Activated CD8-positive, alpha-beta T cell treated with anti-CD3 and anti-CD28 coated beads for 36 hours (primary cell): ENCODE data around the gene NRXN3. TPM values are rescaled to one million over a fixed set of nuclear protein-coding genes. Genes with fewer than 3 reads are reported as not detected.

ENCODE experiments used
- ATAC-seq: fragments of 200-7000 bp; cut with Tn5 transposase; one replicate; pipeline ENCODE4 v1.10.0; 2021; ENCODE audit warnings: mild to moderate bottlenecking, moderate library complexity
- CTCF ChIA-PET: fragments of 350-600 bp; sonication (Branson Sonifier 250); formaldehyde crosslinking; loops from one replicate; lab custom pipeline; 2021; ENCODE audit warnings: antibody characterized with exemption; lab: Charles Lee
- POLR2A ChIA-PET: fragments of 350-600 bp; sonication (Branson Sonifier 250); formaldehyde crosslinking; loops from one replicate; lab custom pipeline; 2021; ENCODE audit warnings: antibody characterized with exemption; lab: Charles Lee
- DNase-seq: peaks from one replicate; pipeline ENCODE4 v3.0.0-alpha.2; 2020
- H3K27ac Mint-ChIP-seq: one replicate; pipeline ENCODE4 v1.8.0; 2021; ENCODE audit warnings: mild to moderate bottlenecking, mixed read lengths
- H3K27me3 Mint-ChIP-seq: one replicate; pipeline ENCODE4 v1.8.0; 2021; ENCODE audit warnings: mixed read lengths
- H3K36me3 Mint-ChIP-seq: one replicate; pipeline ENCODE4 v1.8.0; 2021; ENCODE audit warnings: low read depth, mixed read lengths
- H3K4me1 Mint-ChIP-seq: one replicate; pipeline ENCODE4 v1.8.0; 2021; ENCODE audit warnings: low read depth, mixed read lengths
- H3K4me3 Mint-ChIP-seq: one replicate; pipeline ENCODE4 v1.8.0; 2021; ENCODE audit warnings: mild to moderate bottlenecking, moderate library complexity, mixed read lengths
- H3K9me3 Mint-ChIP-seq: one replicate; pipeline ENCODE4 v1.8.0; 2021; ENCODE audit warnings: mixed read lengths
- intact Hi-C: fragments of 100-400 bp; cut with micrococcal nuclease; formaldehyde crosslinking; loops from one replicate; pipeline ENCODE4 v1.10.0; 2022
- total RNA-seq, 2 experiments: library from RNA; stranded (reverse); gene quantifications; one replicate each; pipeline ENCODE4 v1.2.3, GENCODE V29; 2021
- TF ChIP-seq, protein P1 (sequence below): fragments of 200-600 bp; IDR thresholded peaks from one replicate; pipeline ENCODE4 v1.8.0; 2022; ENCODE audit warnings: antibody characterized with exemption, mild to moderate bottlenecking

NRXN3 gene
- total RNA-seq, 2 experiments from 2014 or later, result not detected

DNA sequence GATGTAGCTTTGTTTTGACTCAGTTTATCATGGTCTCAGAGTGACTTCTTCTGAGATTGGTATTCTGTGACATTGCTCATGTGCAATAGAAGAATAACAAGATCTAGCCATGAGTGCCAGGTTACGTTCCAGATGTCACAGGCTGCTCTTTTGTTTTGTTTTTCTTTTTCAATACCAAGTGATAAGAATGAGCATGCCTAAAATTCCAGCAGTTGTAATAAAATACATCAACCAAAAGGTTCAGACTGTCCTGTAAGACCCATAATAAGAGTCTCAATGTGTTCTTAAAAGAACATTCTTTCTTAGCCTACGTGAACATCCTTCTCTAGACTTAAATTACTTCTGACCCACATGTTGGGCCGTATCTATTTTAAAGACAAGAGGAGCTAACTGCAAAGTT lies 1371.9 kb downstream of the NRXN3 start:
- no peaks in the 10 kb centered on the region for H3K36me3 Mint-ChIP-seq
- DNase-seq (no peak), ATAC-seq (no peak)
- H3K27me3 Mint-ChIP-seq, result no peaks in the 10 kb centered on the region
- TF ChIP-seq, protein P1, sequence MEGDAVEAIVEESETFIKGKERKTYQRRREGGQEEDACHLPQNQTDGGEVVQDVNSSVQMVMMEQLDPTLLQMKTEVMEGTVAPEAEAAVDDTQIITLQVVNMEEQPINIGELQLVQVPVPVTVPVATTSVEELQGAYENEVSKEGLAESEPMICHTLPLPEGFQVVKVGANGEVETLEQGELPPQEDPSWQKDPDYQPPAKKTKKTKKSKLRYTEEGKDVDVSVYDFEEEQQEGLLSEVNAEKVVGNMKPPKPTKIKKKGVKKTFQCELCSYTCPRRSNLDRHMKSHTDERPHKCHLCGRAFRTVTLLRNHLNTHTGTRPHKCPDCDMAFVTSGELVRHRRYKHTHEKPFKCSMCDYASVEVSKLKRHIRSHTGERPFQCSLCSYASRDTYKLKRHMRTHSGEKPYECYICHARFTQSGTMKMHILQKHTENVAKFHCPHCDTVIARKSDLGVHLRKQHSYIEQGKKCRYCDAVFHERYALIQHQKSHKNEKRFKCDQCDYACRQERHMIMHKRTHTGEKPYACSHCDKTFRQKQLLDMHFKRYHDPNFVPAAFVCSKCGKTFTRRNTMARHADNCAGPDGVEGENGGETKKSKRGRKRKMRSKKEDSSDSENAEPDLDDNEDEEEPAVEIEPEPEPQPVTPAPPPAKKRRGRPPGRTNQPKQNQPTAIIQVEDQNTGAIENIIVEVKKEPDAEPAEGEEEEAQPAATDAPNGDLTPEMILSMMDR, result no peak
- peaks cover 5% of the 10 kb centered on the region for H3K9me3 Mint-ChIP-seq
- no peaks in the 10 kb centered on the region for H3K4me1 Mint-ChIP-seq
- H3K4me3 Mint-ChIP-seq, result no peak overlapping the region
- CTCF ChIA-PET, result no interaction called here
- POLR2A ChIA-PET, result no interaction called here
- H3K27ac Mint-ChIP-seq, result no peak overlapping the region
- intact Hi-C loops, result no loop called here

DNA sequence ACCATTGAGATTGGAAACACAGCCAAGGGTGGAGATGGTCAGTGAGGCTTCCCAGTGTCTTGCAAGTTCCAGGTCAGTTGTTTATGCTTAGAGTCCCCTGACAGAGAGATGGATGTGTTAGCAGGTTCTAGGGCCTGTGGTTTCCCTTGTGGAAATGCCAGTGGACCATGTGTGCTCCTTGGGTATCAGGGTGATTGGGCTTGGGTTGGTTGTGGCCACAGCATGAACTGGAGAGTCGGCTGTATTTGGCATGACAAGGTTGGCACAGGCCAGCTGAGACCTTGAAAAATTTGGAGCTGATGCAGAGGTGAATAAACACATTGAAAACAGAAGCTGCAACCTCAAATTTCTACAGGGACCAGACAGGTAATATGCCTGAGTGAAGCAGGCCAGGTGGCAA lies 1373.2 kb downstream of the NRXN3 start:
- ATAC-seq, result no peak
- ChIA-PET POLR2A (no interaction called here), CTCF (interaction anchor here (1.7 kb wide), 1 partner anchor 10 kb away, joined by 5 read pairs; no protein-coding TSS in a partner anchor)
- TF ChIP-seq, protein P1, result no peak
- DNase-seq, result no peak
- Mint-ChIP-seq H3K27ac (no peak overlapping the region), H3K4me1 (no peaks in the 10 kb centered on the region), H3K4me3 (no peak overlapping the region), H3K27me3 (no peaks in the 10 kb centered on the region), H3K36me3 (no peaks in the 10 kb centered on the region), H3K9me3 (peaks cover 5% of the 10 kb centered on the region)
- intact Hi-C loops, result no loop called here

DNA sequence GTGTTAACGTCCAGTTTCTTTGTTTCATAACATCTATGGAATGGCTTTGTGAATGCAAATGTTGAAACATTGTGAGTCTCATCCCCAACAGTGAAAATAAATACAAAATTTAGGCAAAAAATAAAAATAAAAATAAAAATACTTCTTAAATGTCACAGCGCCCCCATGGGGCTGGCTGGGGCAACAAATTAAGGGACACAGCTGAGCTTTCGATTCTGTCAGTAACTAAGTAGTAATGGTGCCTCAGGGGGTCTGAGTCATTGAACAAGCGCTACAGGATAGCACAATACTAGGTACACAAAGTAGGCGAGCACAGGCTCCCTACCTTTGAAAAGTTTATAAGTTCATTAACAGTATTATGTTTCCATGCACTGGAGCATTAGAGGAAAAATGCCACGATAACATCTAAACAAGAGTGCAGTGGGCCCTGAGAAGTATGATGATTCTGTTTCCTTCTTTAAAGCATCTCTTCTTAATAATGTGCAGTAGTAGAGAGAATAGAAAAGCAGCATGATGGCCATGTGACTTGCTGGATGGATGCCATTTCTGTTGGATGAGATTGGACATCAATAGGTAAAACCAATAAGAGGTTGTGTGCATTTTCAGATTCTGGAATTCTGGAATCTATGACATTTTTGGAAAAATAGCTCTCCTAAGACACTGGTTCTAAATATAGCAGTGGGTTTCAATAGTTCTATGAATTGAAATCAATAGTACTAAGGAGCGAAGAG lies 1374.0 kb downstream of the NRXN3 start:
- Mint-ChIP-seq H3K9me3 (peaks cover 5% of the 10 kb centered on the region), H3K27ac (no peak overlapping the region), H3K4me1 (no peaks in the 10 kb centered on the region), H3K27me3 (no peaks in the 10 kb centered on the region), H3K4me3 (no peak overlapping the region), H3K36me3 (no peaks in the 10 kb centered on the region)
- CTCF ChIA-PET, result interaction anchor here (1.6 to 1.7 kb wide), 2 partner anchors 9 to 20 kb away, joined by 3 to 5 read pairs; no protein-coding TSS in a partner anchor
- POLR2A ChIA-PET, result no interaction called here
- TF ChIP-seq, protein P1, result peak; percentile 22
- ATAC-seq (no peak), DNase-seq (peak; percentile 1)
- intact Hi-C loops, result no loop called here

DNA sequence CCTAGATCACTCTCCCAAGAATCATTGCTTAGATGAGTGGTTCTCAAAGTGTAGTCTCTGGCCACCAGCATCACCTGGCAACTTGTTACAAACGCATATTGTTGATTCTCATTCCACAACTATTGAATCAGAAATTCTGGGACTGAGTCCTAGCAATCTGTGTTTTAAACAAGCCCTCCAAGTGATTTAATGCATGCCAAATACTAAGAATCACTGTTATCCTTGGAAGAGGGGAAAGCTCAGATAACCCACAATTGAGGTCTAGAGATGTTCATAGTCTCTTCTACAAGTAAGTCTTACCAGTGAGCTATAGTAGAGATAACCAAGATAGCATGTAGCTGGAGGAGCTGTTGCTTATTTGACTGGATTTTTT lies 1374.5 kb downstream of the NRXN3 start:
- intact Hi-C loops, result no loop called here
- ChIA-PET CTCF (interaction anchor here (1.6 to 1.7 kb wide), 2 partner anchors 9 to 19 kb away, joined by 3 to 5 read pairs; no protein-coding TSS in a partner anchor), POLR2A (no interaction called here)
- Mint-ChIP-seq H3K27me3 (no peaks in the 10 kb centered on the region), H3K9me3 (peaks cover 5% of the 10 kb centered on the region), H3K36me3 (no peaks in the 10 kb centered on the region), H3K4me3 (no peak overlapping the region), H3K27ac (no peak overlapping the region), H3K4me1 (no peaks in the 10 kb centered on the region)
- DNase-seq, result no peak
- ATAC-seq, result no peak
- TF ChIP-seq, protein P1, result no peak

DNA sequence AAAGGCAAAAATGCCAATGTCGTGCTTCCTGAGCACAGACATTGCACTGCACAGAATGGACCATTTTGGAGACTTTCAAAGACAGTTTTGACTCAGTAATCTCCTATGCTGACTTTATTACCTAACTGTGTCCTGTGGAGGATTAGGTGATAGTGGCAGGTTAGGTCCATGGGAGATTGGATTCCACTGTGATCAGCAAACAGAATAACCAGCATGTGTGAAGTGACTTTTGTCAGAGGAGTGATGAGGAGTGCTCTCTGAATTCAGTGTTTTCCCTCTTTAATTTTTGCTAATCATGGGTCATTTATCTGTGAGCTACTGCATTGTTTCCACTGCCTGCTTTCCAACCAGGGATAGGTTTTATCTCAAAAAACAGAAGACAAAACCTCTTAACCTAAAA lies 1378.7 kb downstream of the NRXN3 start:
- POLR2A ChIA-PET, result no interaction called here
- Mint-ChIP-seq H3K27ac (no peak overlapping the region), H3K27me3 (no peaks in the 10 kb centered on the region), H3K4me1 (no peaks in the 10 kb centered on the region), H3K9me3 (peaks cover 8% of the 10 kb centered on the region), H3K36me3 (no peaks in the 10 kb centered on the region), H3K4me3 (no peak overlapping the region)
- intact Hi-C loops, result no loop called here
- DNase-seq, result no peak
- CTCF ChIA-PET, result no interaction called here
- TF ChIP-seq, protein P1, result no peak
- no peak for ATAC-seq
